ENCODE results near the gene SSTR5. TPM values are rescaled to one million over a fixed set of nuclear protein-coding genes. Genes with fewer than 3 reads are reported as not detected.

The SSTR5 gene
- total RNA-seq, 1 experiment from 2014 or later, result not detected

GRCh38 chr16:1070864-1071408, 1.6 kb upstream of the SSTR5 start:
- Mint-ChIP-seq H3K9me3 (ENCODE audit: low read depth, unreplicated experiment) (no peaks in the 10 kb centered on the region), H3K4me3 (ENCODE audit: low read depth, unreplicated experiment) (no peak overlapping the region), H3K36me3 (ENCODE audit: insufficient read depth, unreplicated experiment) (no peaks in the 10 kb centered on the region), H3K27ac (ENCODE audit: unreplicated experiment) (no peak overlapping the region), H3K27me3 (ENCODE audit: unreplicated experiment) (peaks cover 96% of the 10 kb centered on the region), H3K4me1 (ENCODE audit: low read depth, unreplicated experiment) (no peaks in the 10 kb centered on the region)
- DNase-seq, result no peak
- CTCF ChIA-PET, result interaction anchor here (0.6 kb wide), 1 partner anchor 11 kb away, joined by 3 read pairs; no protein-coding TSS in a partner anchor
- intact Hi-C loops (cut with micrococcal nuclease; ENCODE audit: unreplicated experiment), result no loop called here
- no TSS peak for BruUV-seq (replicated peaks)
- TF ChIP-seq, protein P1, sequence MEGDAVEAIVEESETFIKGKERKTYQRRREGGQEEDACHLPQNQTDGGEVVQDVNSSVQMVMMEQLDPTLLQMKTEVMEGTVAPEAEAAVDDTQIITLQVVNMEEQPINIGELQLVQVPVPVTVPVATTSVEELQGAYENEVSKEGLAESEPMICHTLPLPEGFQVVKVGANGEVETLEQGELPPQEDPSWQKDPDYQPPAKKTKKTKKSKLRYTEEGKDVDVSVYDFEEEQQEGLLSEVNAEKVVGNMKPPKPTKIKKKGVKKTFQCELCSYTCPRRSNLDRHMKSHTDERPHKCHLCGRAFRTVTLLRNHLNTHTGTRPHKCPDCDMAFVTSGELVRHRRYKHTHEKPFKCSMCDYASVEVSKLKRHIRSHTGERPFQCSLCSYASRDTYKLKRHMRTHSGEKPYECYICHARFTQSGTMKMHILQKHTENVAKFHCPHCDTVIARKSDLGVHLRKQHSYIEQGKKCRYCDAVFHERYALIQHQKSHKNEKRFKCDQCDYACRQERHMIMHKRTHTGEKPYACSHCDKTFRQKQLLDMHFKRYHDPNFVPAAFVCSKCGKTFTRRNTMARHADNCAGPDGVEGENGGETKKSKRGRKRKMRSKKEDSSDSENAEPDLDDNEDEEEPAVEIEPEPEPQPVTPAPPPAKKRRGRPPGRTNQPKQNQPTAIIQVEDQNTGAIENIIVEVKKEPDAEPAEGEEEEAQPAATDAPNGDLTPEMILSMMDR (IDR thresholded peaks at IDR 0.05; ENCODE audit: unreplicated experiment), result no peak

DNA sequence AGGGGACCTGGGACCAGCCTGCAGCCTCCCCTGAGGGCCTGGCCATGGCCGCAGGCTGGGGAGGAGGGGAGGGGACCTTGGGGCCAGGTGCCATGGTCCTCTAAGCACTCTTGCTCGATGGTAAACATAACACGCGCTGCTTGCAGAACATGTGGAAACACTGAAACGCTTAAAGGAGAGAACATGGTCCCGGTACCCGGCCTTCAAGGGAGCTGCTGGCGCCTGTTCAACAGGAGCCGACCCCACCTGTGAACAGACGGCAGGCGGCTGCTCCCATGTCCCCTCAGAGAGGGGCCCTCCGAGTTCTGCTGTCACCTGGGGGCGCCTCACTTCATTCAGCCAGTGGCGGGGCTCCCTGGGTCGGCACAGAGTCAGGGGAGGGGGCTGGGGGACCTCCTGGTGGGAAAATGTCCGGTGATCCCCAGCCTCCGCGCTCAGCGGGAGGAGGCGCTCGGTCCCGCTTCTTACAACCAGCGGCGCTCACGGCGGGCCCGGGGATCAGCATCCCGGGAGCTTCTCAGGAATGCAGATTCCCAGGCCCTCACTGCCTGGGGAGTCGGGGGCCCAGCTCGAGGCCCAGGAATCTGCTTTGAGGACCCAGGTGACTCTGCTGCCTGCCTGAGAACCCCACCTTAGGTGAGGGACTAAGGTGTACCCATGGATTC, 854 bp upstream of the SSTR5 start:
- intact Hi-C loops (cut with micrococcal nuclease; ENCODE audit: unreplicated experiment), result no loop called here
- CTCF ChIA-PET, result interaction anchor here (0.6 kb wide), 2 partner anchors 10 to 271 kb away, joined by 3 read pairs; no protein-coding TSS in a partner anchor
- BruUV-seq (replicated peaks), result no TSS peak
- Mint-ChIP-seq H3K4me1 (ENCODE audit: low read depth, unreplicated experiment) (no peaks in the 10 kb centered on the region), H3K27ac (ENCODE audit: unreplicated experiment) (no peak overlapping the region), H3K27me3 (ENCODE audit: unreplicated experiment) (peaks cover 96% of the 10 kb centered on the region), H3K4me3 (ENCODE audit: low read depth, unreplicated experiment) (no peak overlapping the region), H3K9me3 (ENCODE audit: low read depth, unreplicated experiment) (no peaks in the 10 kb centered on the region), H3K36me3 (ENCODE audit: insufficient read depth, unreplicated experiment) (no peaks in the 10 kb centered on the region)
- no peak for DNase-seq
- TF ChIP-seq, protein P1 (IDR thresholded peaks at IDR 0.05; ENCODE audit: unreplicated experiment), result no peak

DNA sequence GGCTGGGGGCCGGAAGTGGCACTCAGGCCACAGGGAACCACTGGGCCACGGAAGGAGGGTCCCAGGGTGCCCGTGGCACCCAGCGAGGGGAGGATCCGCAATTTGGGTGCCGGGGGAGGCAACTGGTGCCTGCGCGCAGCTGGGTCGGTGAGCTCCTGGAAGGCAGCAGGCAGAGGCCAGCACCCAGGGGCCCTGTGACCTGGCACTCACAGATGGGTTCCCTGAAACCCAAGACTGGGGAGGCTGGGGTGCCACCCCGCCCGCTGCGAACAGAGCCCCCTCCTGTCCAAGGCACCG, 663 bp downstream of the SSTR5 start:
- Mint-ChIP-seq H3K4me3 (ENCODE audit: low read depth, unreplicated experiment) (no peak overlapping the region), H3K4me1 (ENCODE audit: low read depth, unreplicated experiment) (peaks cover 7% of the 10 kb centered on the region), H3K27me3 (ENCODE audit: unreplicated experiment) (peaks cover 96% of the 10 kb centered on the region), H3K36me3 (ENCODE audit: insufficient read depth, unreplicated experiment) (no peaks in the 10 kb centered on the region), H3K9me3 (ENCODE audit: low read depth, unreplicated experiment) (no peaks in the 10 kb centered on the region), H3K27ac (ENCODE audit: unreplicated experiment) (no peak overlapping the region)
- intact Hi-C loops (cut with micrococcal nuclease; ENCODE audit: unreplicated experiment), result no loop called here
- CTCF ChIA-PET, result interaction anchor here (0.6 kb wide), 1 partner anchor 277 kb away, joined by 3 read pairs; no protein-coding TSS in a partner anchor
- TF ChIP-seq, protein P1 (IDR thresholded peaks at IDR 0.05; ENCODE audit: unreplicated experiment), result no peak
- no peak for DNase-seq
- no TSS peak for BruUV-seq (replicated peaks)

- no peak for DNase-seq
- H3K36me3 Mint-ChIP-seq (ENCODE audit: insufficient read depth, unreplicated experiment), result peaks cover 3% of the 10 kb centered on the region
- no peaks in the 10 kb centered on the region for H3K9me3 Mint-ChIP-seq (ENCODE audit: low read depth, unreplicated experiment)
- BruUV-seq (replicated peaks), result no TSS peak
- TF ChIP-seq, protein P1 (IDR thresholded peaks at IDR 0.05; ENCODE audit: unreplicated experiment), result peak; percentile 44
- H3K4me3 Mint-ChIP-seq (ENCODE audit: low read depth, unreplicated experiment), result no peak overlapping the region
- CTCF ChIA-PET, result no interaction called here
- intact Hi-C loops (cut with micrococcal nuclease; ENCODE audit: unreplicated experiment), result no loop called here
- H3K27ac Mint-ChIP-seq (ENCODE audit: unreplicated experiment), result no peak overlapping the region
- peaks cover 12% of the 10 kb centered on the region for H3K4me1 Mint-ChIP-seq (ENCODE audit: low read depth, unreplicated experiment)
- H3K27me3 Mint-ChIP-seq (ENCODE audit: unreplicated experiment), result peaks cover 96% of the 10 kb centered on the region
These were observed 1.2 kb downstream of the SSTR5 start for GRCh38 chr16:1073566-1074378.
